ENCODE measurements around the gene DTWD2. TPM values are rescaled to one million over a fixed set of nuclear protein-coding genes. Genes with fewer than 3 reads are reported as not detected.
A peak's percentile ranks its signal among the peaks of the same experiment; 100 is the strongest.
"Not testable (repeated sequence)": the region's sequence is repeated elsewhere in the genome, so short reads cannot be mapped to it uniquely, and the experiment has no call there.

Gene DTWD2
- total and polyA plus RNA-seq, 7 experiments from 2014 or later, result 2.5 to 5.8 (median 3.4) TPM

DNA sequence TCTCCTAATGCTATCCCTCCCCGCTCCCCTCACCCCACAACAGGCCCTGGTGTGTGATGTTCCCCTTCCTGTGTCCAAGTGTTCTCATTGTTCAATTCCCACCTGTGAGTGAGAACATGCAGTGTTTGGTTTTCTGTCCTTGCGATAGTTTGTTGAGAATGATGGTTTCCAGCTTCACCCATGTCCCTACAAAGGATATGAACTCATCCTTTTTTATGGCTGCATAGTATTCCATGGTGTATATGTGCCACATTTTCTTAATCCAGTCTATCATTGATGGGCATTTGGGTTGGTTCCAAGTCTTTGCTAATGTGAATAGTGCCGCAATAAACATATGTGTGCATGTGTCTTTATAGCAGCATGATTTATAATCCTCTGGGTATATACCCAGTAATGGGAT lies 3.7 kb upstream of the DTWD2 start:
- H3K36me3 Mint-ChIP-seq; CTCF ChIA-PET; H3K27me3 ChIP-seq (ENCODE audit: control insufficient read depth in 2 of 2, insufficient read depth in 2 of 2, low read length in 2 of 2); H3K4me3 Mint-ChIP-seq; H3K9me3 ChIP-seq (ENCODE audit: control insufficient read depth in 2 of 3, low read length in 3 of 3); H3K4me3 ChIP-seq (ENCODE audit: low read length); DNase-seq; intact Hi-C loops (cut with micrococcal nuclease); H3K4me1 ChIP-seq (ENCODE audit: control insufficient read depth in 2 of 2, insufficient read depth in 2 of 2, low read length in 2 of 2); H3K27ac ChIP-seq (ENCODE audit: low read depth, low read length); H3K27me3 Mint-ChIP-seq; POLR2A ChIA-PET; H3K27ac Mint-ChIP-seq; ATAC-seq; H3K36me3 ChIP-seq (ENCODE audit: control insufficient read depth in 2 of 3, insufficient read depth in 3 of 3, low read length in 3 of 3): not testable (repeated sequence)
- H3K9me3 Mint-ChIP-seq, result peaks cover 0 to 22% (median 14%) of the 10 kb centered on the region in 11 donors
- H3K4me1 Mint-ChIP-seq, result peaks cover 6 to 15% (median 13%) of the 10 kb centered on the region in 7 donors

DNA sequence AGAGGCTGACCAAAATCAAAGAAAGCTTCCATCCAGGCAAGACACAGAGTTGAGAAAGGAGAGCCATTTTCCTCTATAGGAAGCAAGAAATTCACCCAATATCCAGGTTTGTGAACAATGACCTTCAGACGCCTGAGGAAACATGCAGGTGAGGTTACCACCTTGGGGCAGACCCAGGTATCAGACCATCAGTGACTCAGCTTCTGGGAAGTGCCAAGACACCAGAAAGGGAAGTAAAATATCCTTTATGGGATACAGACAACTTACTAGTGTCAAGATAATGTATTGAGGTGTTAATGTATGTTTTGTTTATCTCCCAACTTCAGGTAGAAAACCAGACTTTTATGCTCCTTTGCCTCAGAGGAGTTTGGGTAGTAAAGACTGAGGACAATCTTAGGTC lies 2.2 kb upstream of the DTWD2 start:
- Histone ChIP-seq H3K4me3 (ENCODE audit: low read length) (no peak overlapping the region), H3K9me3 (ENCODE audit: control insufficient read depth in 2 of 3, low read length in 3 of 3) (no peaks in the 10 kb centered on the region), H3K27ac (ENCODE audit: low read depth, low read length) (no peak overlapping the region), H3K4me1 (ENCODE audit: control insufficient read depth in 2 of 2, insufficient read depth in 2 of 2, low read length in 2 of 2) (peaks cover 6 to 8% of the 10 kb centered on the region in 2 donors), H3K36me3 (ENCODE audit: control insufficient read depth in 2 of 3, insufficient read depth in 3 of 3, low read length in 3 of 3) (no peaks in the 10 kb centered on the region), H3K27me3 (ENCODE audit: control insufficient read depth in 2 of 2, insufficient read depth in 2 of 2, low read length in 2 of 2) (no peaks in the 10 kb centered on the region)
- Mint-ChIP-seq H3K4me3 (no peak overlapping the region), H3K36me3 (peaks cover 0 to 1% (median 0%) of the 10 kb centered on the region in 5 donors), H3K27me3 (peaks cover 0 to 6% (median 2%) of the 10 kb centered on the region in 5 donors), H3K27ac (peak overlapping the region in 2 of 9 donors; percentile 9 to 25), H3K9me3 (peaks cover 0 to 13% (median 6%) of the 10 kb centered on the region in 11 donors), H3K4me1 (peaks cover 10 to 29% (median 26%) of the 10 kb centered on the region in 7 donors)
- DNase-seq, result no peak
- ATAC-seq, result no peak
- CTCF ChIA-PET, result no interaction called here
- POLR2A ChIA-PET, result interaction anchor here (1.0 kb wide), 1 partner anchor 80 kb away, joined by 3 read pairs; the partner anchor contains the start of gene DMXL1
- intact Hi-C loops (cut with micrococcal nuclease), result no loop called here

GRCh38 chr5:118989816-118990215 lies 1.5 kb upstream of the DTWD2 start:
- peaks cover 0 to 2% (median 0%) of the 10 kb centered on the region in 5 donors for H3K27me3 Mint-ChIP-seq
- POLR2A ChIA-PET, result interaction anchor here (1.0 kb wide), 1 partner anchor 81 kb away, joined by 3 read pairs; the partner anchor contains the start of gene DMXL1
- intact Hi-C loops (cut with micrococcal nuclease), result loop anchor here in 1 of 2 donors (5.0 kb wide), 1 partner anchor 342 kb away; no protein-coding TSS in a partner anchor

DNA sequence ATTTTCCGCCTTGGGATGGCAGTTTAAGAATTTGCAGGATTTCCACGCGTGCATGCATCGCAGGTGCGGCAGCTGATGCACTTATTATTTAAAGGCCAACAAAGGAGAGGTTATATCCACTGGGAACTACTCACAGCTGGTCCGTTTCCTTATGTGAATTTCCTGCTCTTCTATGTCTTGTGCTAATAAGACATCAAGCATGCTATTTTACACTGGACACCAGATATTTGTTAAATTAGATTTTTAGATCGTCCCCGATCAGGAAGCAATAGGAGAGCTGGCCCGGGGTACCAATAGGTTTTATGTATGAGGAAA lies 476 bp upstream of the DTWD2 start:
- Mint-ChIP-seq H3K27me3 (peaks cover 0 to 2% (median 0%) of the 10 kb centered on the region in 5 donors), H3K4me1 (peaks cover 14 to 39% (median 28%) of the 10 kb centered on the region in 7 donors), H3K27ac (peak overlapping the region in 7 of 9 donors; percentile 19 to 84 (median 79)), H3K36me3 (peaks cover 0 to 4% (median 0%) of the 10 kb centered on the region in 5 donors), H3K9me3 (peaks cover 0 to 6% (median 0%) of the 10 kb centered on the region in 11 donors), H3K4me3 (peak overlapping the region; percentile 78 to 87 (median 84))
- no peaks in the 10 kb centered on the region for H3K27me3 ChIP-seq (ENCODE audit: control insufficient read depth in 2 of 2, insufficient read depth in 2 of 2, low read length in 2 of 2)
- POLR2A ChIA-PET, result interaction anchor here (0.5 to 2.0 kb wide), 4 partner anchors 82 to 463 kb away, joined by 3 to 10 read pairs (median 4); partner anchors contain the start of gene DMXL1
- H3K9me3 ChIP-seq (ENCODE audit: control insufficient read depth in 2 of 3, low read length in 3 of 3), result no peaks in the 10 kb centered on the region
- H3K4me3 ChIP-seq (ENCODE audit: low read length), result peak overlapping the region; percentile 59
- no peak for DNase-seq
- no peaks in the 10 kb centered on the region for H3K36me3 ChIP-seq (ENCODE audit: control insufficient read depth in 2 of 3, insufficient read depth in 3 of 3, low read length in 3 of 3)
- peak overlapping the region; percentile 74 for H3K27ac ChIP-seq (ENCODE audit: low read depth, low read length)
- CTCF ChIA-PET, result interaction anchor here (0.7 to 2.9 kb wide), 12 partner anchors 281 to 463 kb away, joined by 3 to 54 read pairs (median 4); partner anchors contain the start of gene HSD17B4
- intact Hi-C loops (cut with micrococcal nuclease), result loop anchor here (1.0 to 5.0 kb wide), 13 partner anchors 33 to 1469 kb away; partner anchors contain the start of gene HSD17B4 (in 1 of the 2)
- no peak for ATAC-seq
- H3K4me1 ChIP-seq (ENCODE audit: control insufficient read depth in 2 of 2, insufficient read depth in 2 of 2, low read length in 2 of 2), result peaks cover 6 to 8% of the 10 kb centered on the region in 2 donors

More at GRCh38 chr5:118989816-118990215, 1.5 kb upstream of the DTWD2 start:
- Mint-ChIP-seq H3K9me3 (peaks cover 0 to 6% (median 0%) of the 10 kb centered on the region in 11 donors), H3K4me1 (peaks cover 14 to 35% (median 26%) of the 10 kb centered on the region in 7 donors), H3K27ac (peak overlapping the region in 5 of 9 donors; percentile 4 to 42 (median 32)), H3K36me3 (peaks cover 0 to 4% (median 0%) of the 10 kb centered on the region in 5 donors), H3K4me3 (peak overlapping the region in 2 of 10 donors; percentile 18 to 51)
- H3K36me3 ChIP-seq (ENCODE audit: control insufficient read depth in 2 of 3, insufficient read depth in 3 of 3, low read length in 3 of 3), result no peaks in the 10 kb centered on the region
- DNase-seq (no peak), ATAC-seq (no peak)
- H3K4me1 ChIP-seq (ENCODE audit: control insufficient read depth in 2 of 2, insufficient read depth in 2 of 2, low read length in 2 of 2), result peaks cover 6 to 8% of the 10 kb centered on the region in 2 donors
- H3K27ac ChIP-seq (ENCODE audit: low read depth, low read length), result no peak overlapping the region
- CTCF ChIA-PET, result interaction anchor here (0.7 to 2.9 kb wide), 3 partner anchors 160 to 444 kb away, joined by 4 to 54 read pairs (median 38); no protein-coding TSS in a partner anchor
- H3K4me3 ChIP-seq (ENCODE audit: low read length), result no peak overlapping the region
- no peaks in the 10 kb centered on the region for H3K9me3 ChIP-seq (ENCODE audit: control insufficient read depth in 2 of 3, low read length in 3 of 3)
- no peaks in the 10 kb centered on the region for H3K27me3 ChIP-seq (ENCODE audit: control insufficient read depth in 2 of 2, insufficient read depth in 2 of 2, low read length in 2 of 2)

- Histone ChIP-seq H3K27ac (ENCODE audit: low read depth, low read length) (no peak overlapping the region), H3K4me3 (ENCODE audit: low read length) (no peak overlapping the region), H3K9me3 (ENCODE audit: control insufficient read depth in 2 of 3, low read length in 3 of 3) (no peaks in the 10 kb centered on the region), H3K4me1 (ENCODE audit: control insufficient read depth in 2 of 2, insufficient read depth in 2 of 2, low read length in 2 of 2) (peaks cover 6 to 8% of the 10 kb centered on the region in 2 donors), H3K36me3 (ENCODE audit: control insufficient read depth in 2 of 3, insufficient read depth in 3 of 3, low read length in 3 of 3) (peaks cover 0 to 3% (median 0%) of the 10 kb centered on the region in 3 experiments), H3K27me3 (ENCODE audit: control insufficient read depth in 2 of 2, insufficient read depth in 2 of 2, low read length in 2 of 2) (no peaks in the 10 kb centered on the region)
- CTCF ChIA-PET, result interaction anchor here (0.7 to 1.0 kb wide), 2 partner anchors 28 to 450 kb away, joined by 3 to 4 read pairs; no protein-coding TSS in a partner anchor
- intact Hi-C loops (cut with micrococcal nuclease), result loop anchor here in 1 of 2 donors (5.0 kb wide), 1 partner anchor 348 kb away; no protein-coding TSS in a partner anchor
- peaks cover 0 to 32% (median 16%) of the 10 kb centered on the region in 5 donors for H3K36me3 Mint-ChIP-seq
- H3K27me3 Mint-ChIP-seq, result peaks cover 0 to 2% (median 0%) of the 10 kb centered on the region in 5 donors
- H3K9me3 Mint-ChIP-seq, result no peaks in the 10 kb centered on the region
- DNase-seq (no peak), ATAC-seq (no peak)
- no peak overlapping the region for H3K4me3 Mint-ChIP-seq
- POLR2A ChIA-PET, result interaction anchor here (1.0 kb wide), 1 partner anchor 16 kb away, joined by 3 read pairs; no protein-coding TSS in a partner anchor
- peaks cover 15 to 47% (median 28%) of the 10 kb centered on the region in 7 donors for H3K4me1 Mint-ChIP-seq
- no peak overlapping the region for H3K27ac Mint-ChIP-seq
These were observed 3.7 kb downstream of the DTWD2 start for GRCh38 chr5:118984602-118985001.

DNA sequence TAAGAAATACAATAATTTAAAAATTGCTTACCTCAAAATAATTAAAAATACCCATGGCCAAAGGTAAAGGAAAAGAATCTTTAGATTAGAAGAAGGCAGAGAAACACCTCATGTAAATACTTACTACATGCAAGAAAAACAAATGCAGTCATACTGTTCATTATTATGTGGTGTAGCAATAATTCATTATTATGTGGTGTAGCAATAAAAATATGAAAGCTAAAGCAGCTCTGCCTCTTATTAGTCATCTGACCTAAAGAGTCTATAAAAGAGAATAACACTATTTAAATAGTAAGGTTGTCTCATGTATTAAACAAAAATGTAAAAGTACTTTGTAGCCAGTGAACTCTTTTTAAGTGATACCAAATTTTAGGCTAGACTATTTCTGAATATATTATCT lies 6.6 kb downstream of the DTWD2 start:
- CTCF ChIA-PET, result no interaction called here
- POLR2A ChIA-PET, result no interaction called here

More for the DNA sequence above, 6.6 kb downstream of the DTWD2 start:
- Histone ChIP-seq H3K4me1 (ENCODE audit: control insufficient read depth in 2 of 2, insufficient read depth in 2 of 2, low read length in 2 of 2) (no peaks in the 10 kb centered on the region), H3K4me3 (ENCODE audit: low read length) (no peak overlapping the region), H3K9me3 (ENCODE audit: control insufficient read depth in 2 of 3, low read length in 3 of 3) (no peaks in the 10 kb centered on the region), H3K36me3 (ENCODE audit: control insufficient read depth in 2 of 3, insufficient read depth in 3 of 3, low read length in 3 of 3) (peaks cover 0 to 3% (median 0%) of the 10 kb centered on the region in 3 experiments), H3K27me3 (ENCODE audit: control insufficient read depth in 2 of 2, insufficient read depth in 2 of 2, low read length in 2 of 2) (no peaks in the 10 kb centered on the region), H3K27ac (ENCODE audit: low read depth, low read length) (no peak overlapping the region)
- Mint-ChIP-seq H3K9me3 (peaks cover 0 to 16% (median 9%) of the 10 kb centered on the region in 11 donors), H3K36me3 (peaks cover 0 to 50% (median 35%) of the 10 kb centered on the region in 5 donors), H3K4me3 (no peak overlapping the region), H3K27ac (no peak overlapping the region), H3K4me1 (peaks cover 0 to 38% (median 11%) of the 10 kb centered on the region in 7 donors), H3K27me3 (peaks cover 0 to 5% (median 0%) of the 10 kb centered on the region in 5 donors)
- intact Hi-C loops (cut with micrococcal nuclease), result no loop called here
- DNase-seq, result no peak
- no peak for ATAC-seq

Measured in naive thymus-derived CD4-positive, alpha-beta T cell (primary cell).